OCI-LY7 (cell line): ENCODE data around the gene FBXL17. TPM values are rescaled to one million over a fixed set of nuclear protein-coding genes. Genes with fewer than 3 reads are reported as not detected.

ENCODE experiments used
- BruUV-seq: library from RNA; stranded (reverse); fragments of 400-500 nt; replicated peaks from 2 replicates; lab custom pipeline; 2021; lab: Mats Ljungman, UMichigan
- CTCF ChIA-PET: fragments of 300-600 bp; sonication (Branson Sonifier 250); formaldehyde crosslinking; loops from one replicate; lab custom pipeline; 2022; ENCODE audit warnings: antibody characterized with exemption; ENCODE audit not compliant: unreplicated experiment; lab: Charles Lee
- POLR2A ChIA-PET: fragments of 300-600 bp; sonication (Branson Sonifier 250); formaldehyde crosslinking; loops from one replicate; lab custom pipeline; 2022; ENCODE audit warnings: antibody characterized with exemption; lab: Charles Lee
- DNase-seq: peaks from one replicate; pipeline ENCODE4 v3.0.0-alpha.2; 2015; ENCODE audit warnings: low spot score
- H2AFZ ChIP-seq: fragments of 200-600 bp; sonication (generic), shearing (Covaris generic); 2 replicates; pipeline ENCODE4 v1.6.1; 2014; ENCODE audit warnings: mild to moderate bottlenecking, antibody characterized with exemption, low read length, moderate library complexity
- H3K27ac ChIP-seq: fragments of 200-600 bp; sonication (generic); 2 replicates; pipeline ENCODE4 v1.5.1; 2014; ENCODE audit warnings: mixed run types, low read depth, mild to moderate bottlenecking, moderate library complexity, low read length, inconsistent platforms; ENCODE audit not compliant: poor library complexity, severe bottlenecking
- H3K36me3 ChIP-seq: fragments of 200-600 bp; sonication (generic); 2 replicates; pipeline ENCODE4 v1.6.1; 2014; ENCODE audit warnings: mild to moderate bottlenecking, antibody characterized with exemption, low read length, moderate library complexity, mixed read lengths; ENCODE audit not compliant: insufficient read depth
- H3K4me1 ChIP-seq: fragments of 200-600 bp; sonication (generic); 2 replicates; pipeline ENCODE4 v1.5.1; 2014; ENCODE audit warnings: mild to moderate bottlenecking, low read length; ENCODE audit not compliant: insufficient read depth, poor library complexity, severe bottlenecking
- H3K4me2 ChIP-seq: fragments of 200-600 bp; sonication (generic); 2 replicates; pipeline ENCODE4 v1.6.1; 2014; ENCODE audit warnings: mild to moderate bottlenecking, low read length
- H3K4me3 ChIP-seq: fragments of 200-600 bp; sonication (generic); 2 replicates; pipeline ENCODE4 v1.5.1; 2014; ENCODE audit warnings: mild to moderate bottlenecking, low read depth, low read length; ENCODE audit not compliant: poor library complexity, severe bottlenecking
- H3K79me2 ChIP-seq: fragments of 200-600 bp; sonication (generic); 2 replicates; pipeline ENCODE4 v1.6.1; 2016; ENCODE audit warnings: low read depth, mild to moderate bottlenecking, low read length, moderate library complexity, mixed read lengths; ENCODE audit not compliant: insufficient read depth
- H3K9me2 ChIP-seq: fragments of 200-600 bp; sonication (generic); 2 replicates; pipeline ENCODE4 v1.6.1; 2016; ENCODE audit warnings: mild to moderate bottlenecking, low read length, mixed read lengths; ENCODE audit not compliant: insufficient read depth
- H3K9me3 ChIP-seq: fragments of 200-600 bp; sonication (generic); 2 replicates; pipeline ENCODE4 v1.6.1; 2014; ENCODE audit warnings: mild to moderate bottlenecking, mixed run types, low read length, mixed read lengths
- H4K20me1 ChIP-seq: fragments of 200-600 bp; sonication (generic); 2 replicates; pipeline ENCODE4 v1.6.1; 2014; ENCODE audit warnings: mild to moderate bottlenecking, antibody characterized with exemption, low read length, moderate library complexity, mixed read lengths; ENCODE audit not compliant: insufficient read depth
- EZH2phosphoT487 ChIP-seq: fragments of 200-600 bp; sonication (generic); IDR thresholded peaks from 2 replicates; pipeline ENCODE4 v1.6.1; 2018; ENCODE audit warnings: low read depth, borderline replicate concordance, mild to moderate bottlenecking, mixed run types, antibody characterized with exemption, low read length, moderate library complexity, mixed read lengths
- intact Hi-C: fragments of 100-400 bp; cut with micrococcal nuclease; formaldehyde crosslinking; loops from one replicate; pipeline ENCODE4 v1.10.0; 2022; ENCODE audit not compliant: unreplicated experiment
- total RNA-seq, 2 experiments: library from RNA; depleted of rRNA in 1 of 2; stranded (reverse); fragments of >200 nt in 1 of 2; shearing (Covaris generic) in 1 of 2; gene quantifications; 2 replicates each; pipeline ENCODE4 v1.2.3, GENCODE V29; 2014 to 2022
- TF ChIP-seq, protein P1 (sequence below): fragments of 200-600 bp; sonication (generic); conservative IDR thresholded peaks from 2 replicates; pipeline ENCODE4 v1.5.1; 2014; ENCODE audit warnings: mild to moderate bottlenecking, antibody characterized with exemption, low read length, moderate library complexity, mixed read lengths

The FBXL17 gene
- total RNA-seq, 2 experiments from 2014 or later = 10.2 to 21.6 TPM

- no peaks in the 10 kb centered on the region for H3K4me1 ChIP-seq
- no peak for TF ChIP-seq EZH2phosphoT487
- TF ChIP-seq, protein P1, sequence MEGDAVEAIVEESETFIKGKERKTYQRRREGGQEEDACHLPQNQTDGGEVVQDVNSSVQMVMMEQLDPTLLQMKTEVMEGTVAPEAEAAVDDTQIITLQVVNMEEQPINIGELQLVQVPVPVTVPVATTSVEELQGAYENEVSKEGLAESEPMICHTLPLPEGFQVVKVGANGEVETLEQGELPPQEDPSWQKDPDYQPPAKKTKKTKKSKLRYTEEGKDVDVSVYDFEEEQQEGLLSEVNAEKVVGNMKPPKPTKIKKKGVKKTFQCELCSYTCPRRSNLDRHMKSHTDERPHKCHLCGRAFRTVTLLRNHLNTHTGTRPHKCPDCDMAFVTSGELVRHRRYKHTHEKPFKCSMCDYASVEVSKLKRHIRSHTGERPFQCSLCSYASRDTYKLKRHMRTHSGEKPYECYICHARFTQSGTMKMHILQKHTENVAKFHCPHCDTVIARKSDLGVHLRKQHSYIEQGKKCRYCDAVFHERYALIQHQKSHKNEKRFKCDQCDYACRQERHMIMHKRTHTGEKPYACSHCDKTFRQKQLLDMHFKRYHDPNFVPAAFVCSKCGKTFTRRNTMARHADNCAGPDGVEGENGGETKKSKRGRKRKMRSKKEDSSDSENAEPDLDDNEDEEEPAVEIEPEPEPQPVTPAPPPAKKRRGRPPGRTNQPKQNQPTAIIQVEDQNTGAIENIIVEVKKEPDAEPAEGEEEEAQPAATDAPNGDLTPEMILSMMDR = no peak
- no peak overlapping the region for H2AFZ ChIP-seq
- no peaks in the 10 kb centered on the region for H3K36me3 ChIP-seq
- intact Hi-C loops = no loop called here
- H3K79me2 ChIP-seq = no peaks in the 10 kb centered on the region
- no peak overlapping the region for H3K4me2 ChIP-seq
- no peaks in the 10 kb centered on the region for H3K9me3 ChIP-seq
- no peak overlapping the region for H3K4me3 ChIP-seq
- CTCF ChIA-PET = no interaction called here
- POLR2A ChIA-PET = interaction anchor here (0.6 to 1.3 kb wide), 4 partner anchors 9 to 222 kb away, joined by 3 to 4 read pairs (median 4); no protein-coding TSS in a partner anchor
- H3K9me2 ChIP-seq = no peaks in the 10 kb centered on the region
- BruUV-seq = no TSS peak
- no peak for DNase-seq
- no peaks in the 10 kb centered on the region for H4K20me1 ChIP-seq
- H3K27ac ChIP-seq = no peak overlapping the region
Observed at GRCh38 chr5:108251350-108251749, 130.5 kb downstream of the FBXL17 start.

- Histone ChIP-seq H3K4me1 (no peaks in the 10 kb centered on the region), H3K27ac (no peak overlapping the region), H3K79me2 (no peaks in the 10 kb centered on the region), H3K9me3 (no peaks in the 10 kb centered on the region), H3K4me2 (no peak overlapping the region), H3K9me2 (no peaks in the 10 kb centered on the region), H3K4me3 (no peak overlapping the region), H3K36me3 (no peaks in the 10 kb centered on the region), H4K20me1 (no peaks in the 10 kb centered on the region), H2AFZ (no peak overlapping the region)
- no peak for DNase-seq
- BruUV-seq = no TSS peak
- intact Hi-C loops = no loop called here
- no peak for TF ChIP-seq EZH2phosphoT487
- TF ChIP-seq, protein P1 = no peak
- CTCF ChIA-PET = no interaction called here
- POLR2A ChIA-PET = interaction anchor here (0.5 to 1.1 kb wide), 3 partner anchors 11 to 670 kb away, joined by 3 to 4 read pairs (median 3); no protein-coding TSS in a partner anchor
Observed at GRCh38 chr5:108249785-108250426, 132.0 kb downstream of the FBXL17 start.
